Muscle of leg (tissue), 11 donors: Measurements from ENCODE around the gene SEC24D. TPM values are rescaled to one million over a fixed set of nuclear protein-coding genes. Genes with fewer than 3 reads are reported as not detected.
A peak's percentile ranks its signal among the peaks of the same experiment; 100 is the strongest.

Experiments used
- DNase-seq: peaks from one replicate; pipeline ENCODE4 v3.0.0; 2013
- H3K27ac ChIP-seq: one replicate; pipeline ENCODE4 v1.5.1; 2013; ENCODE audit warnings: mild to moderate bottlenecking, low read length, control low read depth
- H3K27me3 ChIP-seq: one replicate; pipeline ENCODE4 v1.6.1; 2013; ENCODE audit warnings: low read length; ENCODE audit not compliant: control insufficient read depth, insufficient read depth
- H3K36me3 ChIP-seq: one replicate; pipeline ENCODE4 v1.6.1; 2013; ENCODE audit warnings: low read length; ENCODE audit not compliant: control insufficient read depth, insufficient read depth
- H3K4me1 ChIP-seq: one replicate; pipeline ENCODE4 v1.6.1; 2013; ENCODE audit warnings: low read length; ENCODE audit not compliant: control insufficient read depth, insufficient read depth
- H3K4me3 ChIP-seq: one replicate; pipeline ENCODE4 v1.5.1; 2013; ENCODE audit warnings: low read length, control low read depth
- H3K9me3 ChIP-seq: replicated peaks from 2 replicates; pipeline ENCODE4 v1.6.1; 2013; ENCODE audit warnings: low read depth, low read length; ENCODE audit not compliant: control insufficient read depth
- WGBS: methylation state at CpG from one replicate; pipeline ENCODE4 v1.1.5; 2013; ENCODE audit warnings: missing lambda C conversion rate; ENCODE audit not compliant: insufficient coverage; 5-methylcytosine and 5-hydroxymethylcytosine counted together
- polyA plus RNA-seq, 8 donors: library from polyadenylated mRNA; unstranded; fragments of 120-200 nt; gene quantifications; one replicate each; pipeline versions ENCODE4 v1.2.1 to v1.2.3, GENCODE V29; 2013; ENCODE audit warnings: inconsistent platforms in 1 of 8, low replicate concordance in 1 of 8; ENCODE audit not compliant: insufficient read length in 8 of 8, insufficient read depth in 1 of 8
- total RNA-seq: library from RNA; stranded (reverse); fragments of 120-200 nt; gene quantifications from one replicate; pipeline ENCODE4 v1.2.4, GENCODE V29; 2013

Gene SEC24D
- total and polyA plus RNA-seq, 9 donors: 44.3 to 82.5 (median 50.0) TPM

DNA sequence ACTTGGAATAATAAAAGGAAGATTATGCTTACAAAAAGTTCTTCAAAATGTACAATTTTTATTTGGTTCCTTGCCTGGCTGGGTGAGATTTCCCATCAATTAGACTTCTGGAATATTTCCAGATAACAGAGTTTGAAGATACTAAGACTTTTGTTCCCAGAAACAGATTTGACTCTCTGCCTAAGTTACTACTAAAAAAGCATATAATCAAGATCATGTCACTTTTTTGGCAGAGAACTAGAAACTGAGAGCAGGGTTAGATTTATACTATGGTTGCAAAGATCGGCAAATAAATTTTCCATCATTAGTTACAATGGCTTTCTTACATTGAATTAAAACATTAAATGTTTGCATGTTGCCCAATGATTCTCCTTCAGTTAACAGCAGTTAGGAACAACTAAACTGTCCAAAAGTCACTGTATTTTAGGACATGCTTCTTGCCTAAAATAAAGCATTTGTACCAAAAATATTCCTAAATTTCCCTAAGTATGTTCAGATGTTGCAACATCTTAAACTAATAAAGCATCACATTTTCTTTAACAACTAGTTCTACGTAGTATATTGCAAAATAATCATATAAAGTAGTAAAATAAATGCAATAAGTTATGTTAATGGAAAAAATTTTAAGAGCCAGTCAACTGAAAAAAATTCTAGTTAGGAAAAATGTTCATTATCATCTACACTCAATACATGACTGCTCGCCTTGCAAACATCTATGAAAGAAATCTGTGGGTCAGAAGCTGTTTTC is 73.0 kb downstream of the SEC24D start:
- H3K4me1 ChIP-seq: peaks cover 6% of the 10 kb centered on the region
- H3K4me3 ChIP-seq: no peak overlapping the region
- no peaks in the 10 kb centered on the region for H3K27me3 ChIP-seq
- DNase-seq: peak; percentile 66
- no peak overlapping the region for H3K27ac ChIP-seq
- H3K9me3 ChIP-seq: no peaks in the 10 kb centered on the region
- H3K36me3 ChIP-seq: peaks cover 23% of the 10 kb centered on the region
- no CpG with 5 or more reads among the region's 3 CpGs for WGBS

DNA sequence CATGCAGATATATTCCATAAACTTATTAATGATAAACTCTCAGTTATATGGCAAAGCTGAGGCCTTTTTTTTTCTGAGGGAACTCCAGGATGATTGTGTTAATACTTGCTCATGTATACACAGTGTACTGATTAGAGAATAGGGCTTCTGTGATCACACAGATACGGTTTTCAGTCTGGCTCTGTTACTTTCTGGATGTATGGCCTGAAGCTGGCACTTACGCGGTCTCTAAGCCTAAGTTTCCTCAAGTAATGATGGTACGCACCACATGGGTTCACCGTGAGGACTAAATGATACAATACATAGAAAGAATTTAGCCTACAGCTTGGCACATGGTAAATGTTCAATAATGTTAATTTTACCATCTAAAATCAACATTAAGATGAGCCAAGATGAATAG is 73.8 kb downstream of the SEC24D start:
- no peak overlapping the region for H3K4me3 ChIP-seq
- peaks cover 23% of the 10 kb centered on the region for H3K36me3 ChIP-seq
- H3K27me3 ChIP-seq: no peaks in the 10 kb centered on the region
- no peaks in the 10 kb centered on the region for H3K9me3 ChIP-seq
- 63% methylated on average over 1 of the region's 5 CpGs for WGBS
- H3K4me1 ChIP-seq: peaks cover 6% of the 10 kb centered on the region
- no peak overlapping the region for H3K27ac ChIP-seq
- DNase-seq: no peak

DNA sequence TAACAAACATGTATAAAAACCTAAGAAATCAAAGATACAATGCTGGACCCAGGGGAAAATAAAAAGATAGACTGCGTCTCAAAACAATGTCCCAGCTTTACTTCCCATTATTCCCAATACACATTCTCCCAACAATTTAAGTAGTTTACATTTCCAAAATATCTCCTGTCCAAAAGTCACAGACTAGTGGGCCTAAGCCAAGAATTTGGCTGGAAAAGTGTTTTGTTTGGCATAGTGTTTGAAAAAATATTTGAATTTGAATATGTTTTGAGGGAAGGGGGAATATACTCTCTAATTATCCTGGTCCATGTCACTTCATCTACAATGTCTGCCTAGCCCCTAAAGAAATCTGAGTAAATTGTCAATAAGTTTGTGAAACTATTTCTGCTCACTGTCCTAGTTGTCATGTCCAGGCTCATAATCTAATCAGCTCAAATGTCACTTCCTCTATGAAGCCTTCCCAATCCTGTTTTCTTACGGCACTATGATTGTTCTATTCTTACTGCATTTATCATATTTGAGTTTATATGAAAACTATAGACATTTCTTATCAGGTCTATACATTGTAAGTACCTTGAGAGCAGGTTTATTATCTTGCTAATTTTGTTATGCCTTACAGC is 74.4 kb downstream of the SEC24D start:
- H3K36me3 ChIP-seq: peaks cover 19% of the 10 kb centered on the region
- no peak overlapping the region for H3K27ac ChIP-seq
- H3K4me3 ChIP-seq: no peak overlapping the region
- H3K27me3 ChIP-seq: no peaks in the 10 kb centered on the region
- H3K4me1 ChIP-seq: peaks cover 6% of the 10 kb centered on the region
- H3K9me3 ChIP-seq: no peaks in the 10 kb centered on the region
- WGBS: no CpG with 5 or more reads among the region's 2 CpGs
- no peak for DNase-seq

DNA sequence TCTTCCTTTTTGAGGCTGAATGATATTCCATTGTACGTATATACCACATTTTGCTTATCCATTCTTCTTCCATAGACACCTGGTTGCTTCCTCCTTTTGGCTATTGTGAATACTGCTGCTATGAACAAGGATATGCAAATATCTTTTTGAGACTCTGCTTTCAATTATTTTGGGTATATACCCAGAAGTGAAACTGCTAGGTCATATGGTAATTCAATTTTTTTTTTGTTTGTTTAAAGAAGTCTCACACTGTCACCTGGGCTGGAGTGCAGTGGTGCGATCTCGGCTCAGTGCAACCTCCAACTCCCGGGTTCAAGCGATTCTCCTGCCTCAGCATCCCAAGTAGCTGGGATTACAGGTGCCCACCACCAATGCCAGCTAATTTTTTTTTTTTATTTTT is 75.4 kb downstream of the SEC24D start:
- no peak overlapping the region for H3K4me3 ChIP-seq
- DNase-seq: no peak
- no peaks in the 10 kb centered on the region for H3K9me3 ChIP-seq
- peaks cover 17% of the 10 kb centered on the region for H3K36me3 ChIP-seq
- peaks cover 6% of the 10 kb centered on the region for H3K4me1 ChIP-seq
- H3K27ac ChIP-seq: no peak overlapping the region
- WGBS: no CpG with 5 or more reads among the region's 5 CpGs
- H3K27me3 ChIP-seq: no peaks in the 10 kb centered on the region

DNA sequence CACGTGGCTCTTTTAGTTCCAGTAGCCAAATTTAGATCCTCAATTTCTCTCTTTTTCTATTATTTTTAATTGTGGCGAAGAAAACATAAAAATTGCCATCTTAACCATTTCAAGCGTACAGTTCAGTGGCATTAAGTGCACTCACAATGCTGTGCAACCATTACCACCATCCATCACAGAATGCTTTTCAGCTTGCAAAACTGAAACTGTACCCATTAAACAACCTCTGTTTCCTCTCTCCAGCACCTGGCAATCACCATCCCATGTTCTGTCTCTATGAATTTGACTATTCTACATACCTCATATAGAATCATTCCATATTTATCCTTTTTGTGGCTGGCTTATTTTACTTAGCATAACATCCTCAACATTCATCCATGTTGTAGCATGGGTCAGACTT is 75.8 kb downstream of the SEC24D start:
- Histone ChIP-seq H3K27ac (no peak overlapping the region), H3K4me1 (peaks cover 6% of the 10 kb centered on the region), H3K27me3 (no peaks in the 10 kb centered on the region), H3K4me3 (no peak overlapping the region), H3K9me3 (no peaks in the 10 kb centered on the region), H3K36me3 (peaks cover 17% of the 10 kb centered on the region)
- 83% methylated on average over 3 of the region's 3 CpGs for WGBS
- DNase-seq: no peak

DNA sequence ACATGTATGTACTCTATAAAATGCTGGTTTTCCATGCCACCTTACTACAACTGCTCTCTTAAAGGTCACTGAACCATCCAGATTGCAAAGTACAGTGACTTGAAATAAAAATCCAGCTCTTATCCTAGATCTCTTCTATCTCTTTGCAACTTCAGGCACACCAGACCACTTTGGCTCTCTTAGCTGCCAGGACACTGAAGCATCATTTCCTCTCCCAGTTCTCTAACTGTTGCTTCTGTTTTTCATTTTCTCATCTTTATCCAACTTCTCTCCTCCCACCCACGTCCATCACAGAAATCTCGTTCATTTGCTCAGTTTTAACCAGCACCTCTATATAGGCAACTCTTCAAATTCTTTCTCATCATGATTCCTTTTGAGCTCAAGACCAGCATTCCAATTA is 76.4 kb downstream of the SEC24D start:
- H3K4me1 ChIP-seq: peaks cover 7% of the 10 kb centered on the region
- no peak overlapping the region for H3K4me3 ChIP-seq
- peaks cover 17% of the 10 kb centered on the region for H3K36me3 ChIP-seq
- H3K9me3 ChIP-seq: no peaks in the 10 kb centered on the region
- no peak for DNase-seq
- H3K27ac ChIP-seq: peak overlapping the region; percentile 40
- WGBS: 57% methylated on average over 2 of the region's 2 CpGs
- no peaks in the 10 kb centered on the region for H3K27me3 ChIP-seq

DNA sequence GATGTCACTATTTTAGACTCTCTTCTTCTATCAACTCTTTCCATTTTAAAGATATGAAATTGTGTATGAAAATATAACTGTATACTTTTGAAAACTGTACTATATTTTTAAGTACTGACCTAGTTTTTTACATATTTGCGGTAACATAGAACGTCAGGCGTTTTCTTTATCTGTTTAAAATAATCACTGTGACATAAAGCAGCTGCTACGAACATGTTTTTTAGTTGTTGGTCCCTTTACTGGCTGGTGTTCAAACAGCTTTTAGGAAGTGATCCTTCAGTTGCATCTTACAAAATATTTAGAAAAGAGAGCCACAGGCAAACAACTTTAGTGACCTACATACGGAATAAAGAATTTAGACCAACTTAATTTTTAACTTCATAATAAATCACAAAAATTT is 77.6 kb downstream of the SEC24D start:
- H3K4me1 ChIP-seq: peaks cover 10% of the 10 kb centered on the region

DNA sequence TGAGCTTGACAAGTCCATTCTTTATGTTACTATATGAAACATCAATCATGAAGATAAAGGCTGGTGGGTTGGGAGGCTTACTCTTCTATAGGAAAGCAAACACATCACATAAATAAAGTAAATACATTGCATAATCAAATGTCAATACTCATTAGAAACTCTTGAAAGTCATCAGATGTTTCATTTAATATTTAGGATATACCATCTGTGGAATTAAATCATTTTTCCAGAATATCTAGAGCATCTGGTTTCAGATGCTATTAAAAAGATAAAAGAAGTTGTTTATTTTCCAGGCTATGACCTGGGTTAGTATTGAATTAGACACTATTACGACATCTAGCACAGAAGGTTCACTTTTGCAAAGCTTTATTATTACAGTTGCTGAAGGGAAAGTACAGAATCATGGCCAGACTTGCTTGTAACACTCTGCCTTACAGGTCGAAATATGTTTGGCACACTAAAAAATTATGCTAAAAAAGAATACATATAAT is 78.1 kb downstream of the SEC24D start:
- Histone ChIP-seq H3K4me1 (peaks cover 10% of the 10 kb centered on the region), H3K9me3 (no peaks in the 10 kb centered on the region), H3K36me3 (peaks cover 13% of the 10 kb centered on the region), H3K27ac (peak overlapping the region; percentile 25), H3K4me3 (no peak overlapping the region), H3K27me3 (no peaks in the 10 kb centered on the region)
- no peak for DNase-seq
- no CpG with 5 or more reads among the region's 2 CpGs for WGBS

More for the DNA sequence above, 77.6 kb downstream of the SEC24D start:
- no peaks in the 10 kb centered on the region for H3K27me3 ChIP-seq
- peak overlapping the region; percentile 25 for H3K27ac ChIP-seq
- no peaks in the 10 kb centered on the region for H3K9me3 ChIP-seq
- no peak overlapping the region for H3K4me3 ChIP-seq
- DNase-seq: peak; percentile 64
- no CpG with 5 or more reads among the region's 5 CpGs for WGBS
- H3K36me3 ChIP-seq: peaks cover 13% of the 10 kb centered on the region

DNA sequence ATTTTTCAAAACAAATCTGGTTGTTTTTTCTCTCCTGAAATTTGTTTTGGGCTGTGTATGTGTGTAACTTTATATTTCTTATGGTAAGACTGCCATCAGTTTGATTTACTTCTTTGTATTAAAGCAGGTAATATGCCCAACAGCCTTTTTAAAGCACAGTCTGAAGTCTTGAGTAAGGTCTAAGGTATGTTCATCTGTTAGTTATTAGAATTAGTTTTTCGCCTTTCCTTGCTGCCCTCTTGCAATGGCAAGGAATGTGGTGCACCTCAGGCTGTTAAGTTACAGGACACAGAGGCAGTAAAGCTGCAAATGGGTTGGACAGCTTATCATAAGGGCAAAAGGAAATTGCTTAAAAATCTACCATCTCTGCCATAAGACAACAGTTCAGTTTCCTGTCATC is 79.0 kb downstream of the SEC24D start:
- no CpG with 5 or more reads among the region's 1 CpG for WGBS
- no peak for DNase-seq
- Histone ChIP-seq H3K4me1 (peaks cover 10% of the 10 kb centered on the region), H3K27me3 (no peaks in the 10 kb centered on the region), H3K9me3 (no peaks in the 10 kb centered on the region), H3K27ac (no peak overlapping the region), H3K36me3 (peaks cover 13% of the 10 kb centered on the region), H3K4me3 (no peak overlapping the region)

DNA sequence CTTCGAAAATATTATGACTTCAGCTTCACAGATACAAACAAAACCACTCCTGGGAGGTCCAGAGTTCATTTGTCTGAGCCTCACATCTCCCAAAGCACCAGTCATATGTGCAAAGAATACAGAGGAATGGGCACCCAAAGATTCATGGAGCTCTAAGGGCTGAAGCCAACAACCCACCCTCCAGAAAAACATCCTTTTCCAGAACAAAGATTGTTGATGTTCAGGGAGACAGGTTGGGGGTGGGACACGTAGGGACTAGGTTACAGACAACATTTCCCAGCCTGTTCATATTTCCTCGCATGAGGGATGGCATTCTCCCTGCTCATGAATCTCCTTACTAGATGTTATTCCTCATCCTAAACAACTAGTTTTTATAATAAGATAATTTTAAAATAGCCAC is 79.5 kb downstream of the SEC24D start:
- H3K4me1 ChIP-seq: peaks cover 13% of the 10 kb centered on the region
- no peak overlapping the region for H3K27ac ChIP-seq
- H3K9me3 ChIP-seq: no peaks in the 10 kb centered on the region
- H3K36me3 ChIP-seq: peaks cover 18% of the 10 kb centered on the region
- no peak for DNase-seq
- no CpG with 5 or more reads among the region's 3 CpGs for WGBS
- no peaks in the 10 kb centered on the region for H3K27me3 ChIP-seq
- H3K4me3 ChIP-seq: no peak overlapping the region
